Epidermal melanocyte (primary cell): ENCODE data around the gene RNF213.
"Not testable (repeated sequence)": the region's sequence is repeated elsewhere in the genome, so short reads cannot be mapped to it uniquely, and the experiment has no call there.

ENCODE experiments used
- DNase-seq: peaks from one replicate; pipeline ENCODE4 v3.0.0; 2011; ENCODE audit warnings: low spot score; ENCODE audit not compliant: insufficient read length

The RNF213 gene

GRCh38 chr17:80388175-80388574 lies 127.5 kb downstream of the RNF213 start:
- no peak for DNase-seq

DNA sequence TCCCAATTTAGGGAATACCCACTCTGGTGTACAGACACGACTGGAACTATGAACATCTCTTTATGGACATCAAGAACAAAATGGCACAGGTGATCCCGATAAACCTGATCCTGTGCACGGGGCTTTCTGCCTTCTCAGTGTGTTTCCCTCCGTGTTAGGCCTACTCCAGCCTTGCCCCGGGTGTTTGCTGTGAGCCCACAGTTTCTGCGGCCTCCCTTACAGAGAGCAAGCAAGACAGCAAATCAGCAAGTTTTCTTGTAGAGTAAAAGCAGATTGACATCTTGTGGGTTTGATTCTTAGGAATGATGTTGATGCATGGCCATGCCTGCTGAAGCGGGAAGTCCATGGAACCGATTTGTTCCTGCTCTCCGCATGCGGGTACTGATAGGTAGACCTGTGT lies 127.9 kb downstream of the RNF213 start:
- no peak for DNase-seq

DNA sequence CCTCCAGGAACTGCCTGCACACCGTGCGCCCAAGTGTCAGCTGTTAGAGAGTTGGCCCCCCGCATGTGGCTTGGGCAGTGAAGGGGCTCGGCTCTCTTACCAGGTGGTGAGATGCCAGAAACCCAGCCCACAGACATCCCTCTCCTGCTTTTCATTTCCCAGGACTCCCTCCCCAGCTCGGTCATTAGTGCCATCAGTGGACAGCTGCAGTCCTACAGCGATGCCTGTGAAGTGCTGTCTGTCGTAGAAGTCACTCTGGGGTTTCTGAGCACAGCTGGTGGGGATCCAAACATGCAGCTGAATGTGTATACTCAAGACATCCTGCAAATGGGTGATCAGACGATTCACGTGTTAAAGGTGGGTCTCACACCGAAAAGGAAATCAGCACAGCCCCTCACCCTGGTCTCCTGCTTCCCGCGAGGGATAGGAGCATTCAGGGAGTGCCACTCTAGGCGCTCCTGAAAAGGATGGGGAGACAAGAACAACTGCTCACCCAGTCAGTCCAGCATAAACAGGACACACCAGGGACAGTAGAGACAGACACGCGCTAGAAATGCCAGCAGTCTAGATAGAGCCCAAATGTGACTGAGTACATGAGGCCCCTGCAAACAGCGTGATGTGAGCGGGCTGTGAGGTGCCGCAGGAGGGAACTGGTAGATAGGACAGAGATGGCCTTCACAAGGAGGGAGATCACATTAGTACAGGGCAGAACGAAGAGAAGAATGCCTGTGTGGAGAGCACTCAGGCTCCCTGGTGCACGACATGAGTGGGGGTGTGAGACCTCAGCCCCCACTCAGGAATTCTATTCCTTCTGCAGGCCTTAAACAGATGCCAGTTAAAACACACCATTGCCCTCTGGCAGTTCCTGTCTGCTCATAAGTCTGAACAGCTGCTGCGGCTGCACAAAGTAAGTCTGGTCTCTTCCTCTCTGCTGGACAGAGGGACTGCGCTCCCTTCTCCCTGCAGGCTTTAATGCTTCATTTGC lies 128.7 kb downstream of the RNF213 start:
- DNase-seq, result no peak

- DNase-seq, result no peak
Observed at GRCh38 chr17:80393241-80393890, 132.7 kb downstream of the RNF213 start.

- no peak for DNase-seq
Observed at GRCh38 chr17:80393961-80394360, 133.3 kb downstream of the RNF213 start.

DNA sequence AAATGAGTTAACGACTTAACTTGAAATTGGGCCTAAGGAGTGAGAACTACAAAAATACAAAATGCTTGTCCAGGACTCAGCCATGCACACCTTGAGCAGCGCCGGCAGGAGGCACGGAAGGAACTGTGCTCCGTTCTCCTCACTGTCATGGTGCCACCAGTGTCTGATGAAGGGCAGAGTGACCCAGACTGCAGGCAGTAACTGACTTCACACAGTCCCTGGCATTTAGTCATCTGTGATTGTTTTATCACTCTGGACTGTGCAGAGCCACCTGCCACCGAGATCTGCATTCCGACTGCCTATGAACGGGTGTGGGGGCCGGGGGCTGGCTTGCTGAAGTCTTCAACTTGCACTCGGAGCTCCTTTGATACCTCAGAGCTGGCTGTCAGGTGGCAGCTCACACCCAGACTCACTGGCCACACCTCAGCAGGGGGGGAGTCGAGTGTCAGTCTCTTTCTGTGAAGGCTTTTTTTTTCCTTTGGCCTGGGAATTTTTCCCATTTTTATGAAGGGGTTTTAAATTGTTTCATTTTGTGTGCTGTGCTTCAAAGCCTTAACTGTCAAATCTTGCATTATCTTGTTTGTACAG lies 134.1 kb downstream of the RNF213 start:
- no peak for DNase-seq

DNA sequence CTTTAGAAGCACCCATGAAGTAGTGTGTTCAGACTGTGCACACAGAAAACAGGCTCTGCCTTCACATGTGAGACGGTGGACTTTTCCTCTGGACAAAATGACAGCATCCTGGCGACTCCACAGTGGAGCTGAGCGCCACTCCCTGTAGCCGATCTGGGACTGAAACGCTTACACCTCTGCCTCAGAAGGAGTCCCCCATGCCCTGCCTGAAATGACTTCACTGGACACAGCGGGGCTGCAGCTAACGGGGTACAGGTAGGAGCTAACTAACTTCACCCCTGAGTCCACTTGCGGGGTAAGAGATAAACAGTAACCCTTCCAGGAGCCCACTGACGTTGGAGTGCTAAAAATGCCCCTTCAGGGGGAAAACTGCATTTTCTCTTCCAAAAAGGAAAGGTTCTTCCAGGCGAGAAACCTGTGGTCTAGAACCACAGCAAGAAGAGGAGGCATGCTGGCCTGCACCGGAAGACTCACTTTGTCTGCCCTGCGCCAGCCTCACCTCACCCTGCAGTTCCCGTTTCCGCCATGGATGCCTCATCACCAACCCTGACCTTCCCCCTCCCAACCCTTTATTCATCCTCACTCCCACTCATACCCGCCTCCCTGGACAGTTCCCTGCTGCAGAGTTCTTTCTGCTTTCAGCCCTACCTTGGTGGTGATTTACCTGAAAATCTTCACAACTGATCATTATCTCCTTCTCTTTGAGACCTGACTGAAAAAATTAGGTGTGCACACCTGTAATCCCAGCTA lies 134.9 kb downstream of the RNF213 start:
- DNase-seq, result no peak

DNA sequence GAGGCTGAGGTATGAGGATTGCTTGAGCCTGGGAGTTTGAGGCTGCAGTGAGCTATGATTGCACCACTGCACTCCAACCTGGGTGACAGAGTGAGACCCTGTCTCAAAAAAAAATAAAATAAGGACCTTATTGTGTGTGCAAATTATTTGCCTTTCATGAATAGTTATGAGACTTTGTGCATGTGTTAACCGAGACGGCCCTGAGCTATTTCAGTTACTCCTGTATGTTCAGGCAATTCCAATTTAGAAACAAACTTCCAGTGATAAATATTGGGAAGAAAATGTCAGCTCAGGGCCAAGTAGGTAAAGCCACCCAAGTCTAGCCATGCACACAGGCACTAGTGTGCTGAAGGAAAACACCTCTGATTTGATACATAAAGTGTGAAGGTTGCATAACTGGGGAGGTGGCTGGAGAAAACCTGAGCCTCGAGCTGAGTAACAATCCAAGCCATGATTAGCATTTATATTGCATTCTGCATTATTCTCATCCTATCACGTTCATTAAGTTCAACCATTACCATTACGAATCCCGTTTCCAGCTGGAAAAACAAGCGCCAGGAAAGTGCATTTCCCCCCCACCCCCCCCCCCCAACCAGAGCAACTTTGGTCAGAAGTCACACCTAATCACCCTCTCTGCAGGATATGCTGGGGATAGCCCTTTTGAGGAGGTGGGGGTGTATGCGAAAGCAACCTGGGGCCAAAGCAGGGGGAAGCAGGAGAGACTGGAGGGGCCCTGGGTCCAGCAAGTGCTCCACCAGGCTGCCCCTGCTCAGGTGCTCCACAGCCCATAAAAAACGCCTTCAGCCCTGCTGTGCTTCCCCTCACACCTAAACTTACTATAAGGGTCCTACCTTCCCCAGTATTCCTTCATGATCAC lies 135.7 kb downstream of the RNF213 start:
- no peak for DNase-seq

DNA sequence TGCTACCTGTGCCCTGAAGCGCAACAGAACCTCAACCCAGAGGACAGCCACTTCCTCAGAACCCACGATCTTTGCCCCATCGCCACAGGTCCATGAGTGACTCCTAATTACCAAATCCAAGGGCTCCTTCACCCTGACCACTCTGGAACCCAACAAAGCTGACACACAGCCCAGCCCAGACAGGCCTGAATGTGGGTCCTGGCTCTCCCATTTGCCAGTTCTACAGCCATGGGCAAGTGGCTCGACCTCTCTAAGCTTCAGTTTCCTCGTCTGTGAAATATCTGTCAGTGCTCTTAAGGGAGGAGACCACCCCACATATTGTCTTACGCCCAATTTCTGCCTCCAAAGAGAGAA lies 136.4 kb downstream of the RNF213 start:
- no peak for DNase-seq

DNA sequence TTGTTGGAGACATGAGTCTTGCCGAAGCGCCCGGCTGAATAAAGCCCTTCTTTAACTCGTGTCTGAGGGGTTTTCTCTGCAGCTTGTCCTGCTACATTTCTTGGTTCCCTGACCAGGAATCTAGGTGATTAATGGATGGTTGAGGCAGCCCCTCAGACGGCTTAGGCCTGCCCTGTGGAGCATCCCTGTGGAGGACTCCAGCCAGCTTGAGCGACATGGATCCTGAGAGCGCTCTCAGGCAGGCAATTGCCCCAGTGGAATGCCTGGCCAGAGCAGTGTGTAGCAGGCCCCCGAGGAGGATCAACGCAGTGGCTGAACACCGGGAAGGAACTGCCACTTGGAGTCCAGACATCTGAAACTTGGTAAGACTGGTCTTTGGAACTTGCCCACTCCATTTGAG lies 137.0 kb downstream of the RNF213 start:
- DNase-seq, result no peak

- DNase-seq, result not testable (repeated sequence)
Observed at GRCh38 chr17:80401086-80401485, 140.4 kb downstream of the RNF213 start.

DNA sequence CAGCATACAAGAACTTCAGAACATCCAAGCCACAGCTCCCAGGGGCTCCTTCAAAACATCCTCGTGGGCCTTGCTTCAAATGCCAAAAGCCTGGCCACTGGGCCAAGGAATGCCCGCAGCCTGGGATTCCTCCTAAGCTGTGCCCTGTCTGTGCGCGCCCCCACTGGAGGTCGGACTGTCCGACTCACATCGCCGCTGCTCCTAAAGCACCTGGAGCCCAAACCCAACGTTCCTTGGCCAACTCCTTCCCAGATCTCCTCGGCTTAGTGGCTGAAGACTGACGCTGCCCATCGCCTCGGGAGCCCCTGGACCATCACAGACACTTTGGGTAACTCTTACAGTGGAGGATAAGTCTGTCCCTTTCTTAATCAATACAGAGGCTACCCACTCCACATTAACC lies 141.4 kb downstream of the RNF213 start:
- DNase-seq, result not testable (repeated sequence)

DNA sequence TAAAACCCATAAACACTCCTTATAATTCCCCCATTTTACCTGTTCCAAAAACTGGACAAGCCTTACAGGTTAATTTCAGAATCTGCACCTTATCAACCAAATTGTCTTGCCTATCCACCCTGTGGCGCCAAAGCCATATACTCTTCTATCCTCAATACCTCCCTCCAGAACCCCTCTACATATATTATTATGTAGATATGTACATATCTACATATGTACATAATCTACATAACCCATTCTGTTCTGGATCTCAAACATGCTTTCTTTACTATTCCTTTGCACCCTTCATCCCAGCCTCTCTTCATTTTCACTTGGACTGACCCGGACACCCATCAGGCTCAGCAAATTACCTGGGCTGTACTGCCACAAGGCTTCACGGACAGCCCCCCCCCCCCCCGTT lies 142.3 kb downstream of the RNF213 start:
- no peak for DNase-seq

DNA sequence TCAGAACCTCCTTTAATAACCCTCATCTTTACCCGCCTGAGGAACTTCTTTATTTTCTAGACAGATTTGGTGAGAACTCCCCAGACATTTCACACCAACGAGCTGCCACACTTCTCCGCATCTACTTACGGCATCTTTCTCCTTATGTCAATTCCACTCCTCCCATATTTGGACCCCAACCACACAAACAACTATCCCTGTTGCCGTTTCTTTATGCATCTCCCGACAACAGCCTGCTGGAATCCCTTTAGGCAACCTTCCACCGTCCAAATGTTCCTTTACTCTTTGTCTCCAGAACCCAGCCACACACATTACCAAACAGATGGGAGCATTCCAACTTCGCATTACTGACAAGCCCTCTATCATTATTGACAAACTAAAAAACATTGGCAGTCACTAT lies 145.5 kb downstream of the RNF213 start:
- no peak for DNase-seq

DNA sequence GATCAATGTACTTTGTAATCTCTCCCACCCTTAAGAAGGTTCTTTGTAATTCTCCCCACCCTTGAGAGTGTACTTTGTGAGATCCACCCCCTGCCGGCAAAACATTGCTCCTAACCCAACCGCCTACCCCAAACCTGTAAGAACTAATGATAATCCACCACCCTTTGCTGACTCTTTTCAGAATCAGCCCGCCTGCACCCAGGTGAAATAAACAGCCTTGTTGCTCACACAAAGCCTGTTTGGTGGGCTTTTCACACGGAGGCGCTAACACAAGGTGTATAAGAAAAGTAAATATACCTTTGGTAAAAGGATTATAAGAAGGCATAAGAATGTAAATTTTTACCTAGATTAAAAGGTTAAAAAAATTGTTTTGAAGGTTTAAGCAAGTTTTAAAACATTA lies 147.3 kb downstream of the RNF213 start:
- DNase-seq, result not testable (repeated sequence)

GRCh38 chr17:80408872-80409271 lies 148.2 kb downstream of the RNF213 start:
- DNase-seq, result no peak

- DNase-seq, result no peak
Observed at GRCh38 chr17:80409626-80410025, 149.0 kb downstream of the RNF213 start.

DNA sequence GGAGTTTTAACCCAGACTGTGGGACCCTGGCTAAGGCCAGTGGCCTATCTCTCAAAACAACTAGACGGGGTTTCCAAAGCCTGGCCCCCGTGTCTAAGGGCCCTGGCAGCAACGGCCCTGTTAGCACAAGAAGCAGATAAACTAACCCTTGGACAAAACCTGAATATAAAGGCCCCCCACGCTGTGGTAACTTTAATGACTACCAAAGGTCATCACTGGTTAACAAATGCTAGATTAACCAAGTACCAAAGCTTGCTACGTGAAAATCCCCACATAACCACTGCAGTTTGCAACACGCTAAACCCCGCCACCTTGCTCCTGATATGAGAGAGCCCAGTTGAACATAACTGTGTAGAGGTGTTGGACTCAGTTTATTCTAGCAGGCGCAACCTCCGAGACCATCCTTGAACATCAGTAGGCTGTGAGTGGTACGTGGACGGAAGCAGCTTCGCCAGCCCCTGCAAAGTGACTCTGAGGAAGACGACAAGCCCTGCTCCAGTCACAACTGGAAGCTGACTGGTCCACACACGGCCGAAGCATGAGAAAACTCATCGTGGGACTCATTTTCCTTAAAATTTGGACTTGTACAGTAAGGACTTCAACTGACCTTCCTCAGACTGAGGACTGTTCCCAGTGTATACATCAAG lies 149.9 kb downstream of the RNF213 start:
- not testable (repeated sequence) for DNase-seq

DNA sequence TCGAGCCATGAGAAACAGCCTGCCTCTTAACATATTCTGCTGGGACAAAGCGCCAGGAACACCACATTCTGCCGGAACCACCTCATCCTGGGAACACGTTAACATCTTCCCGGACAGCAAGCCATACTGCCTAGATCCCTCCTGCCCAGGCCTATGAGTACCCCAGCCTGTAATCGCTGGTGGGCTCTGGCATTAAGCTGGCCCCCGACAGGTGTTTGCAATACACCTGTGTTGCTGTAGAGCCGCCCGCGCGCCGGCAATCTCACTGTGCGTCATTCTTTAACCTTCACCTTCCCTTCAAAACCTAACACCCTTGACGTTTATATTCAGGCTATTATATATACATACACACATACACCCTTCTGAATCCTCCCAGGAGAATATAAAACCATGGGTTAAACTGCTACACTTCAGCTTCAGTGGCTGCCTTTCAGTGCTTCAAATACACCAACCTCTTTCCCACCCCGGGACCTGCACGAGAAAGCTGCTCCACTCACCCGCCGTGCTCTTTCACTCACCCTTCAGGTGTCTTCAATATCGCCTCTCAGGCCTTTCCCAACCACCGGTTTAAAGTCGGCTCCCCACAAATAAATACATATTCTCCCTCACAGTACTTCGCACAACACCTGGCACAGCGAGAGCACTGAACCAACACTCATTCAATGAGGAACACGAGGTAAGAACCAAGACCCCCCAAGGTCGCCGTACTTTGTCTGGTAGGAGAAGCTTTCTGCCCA lies 153.3 kb downstream of the RNF213 start:
- DNase-seq, result no peak

DNA sequence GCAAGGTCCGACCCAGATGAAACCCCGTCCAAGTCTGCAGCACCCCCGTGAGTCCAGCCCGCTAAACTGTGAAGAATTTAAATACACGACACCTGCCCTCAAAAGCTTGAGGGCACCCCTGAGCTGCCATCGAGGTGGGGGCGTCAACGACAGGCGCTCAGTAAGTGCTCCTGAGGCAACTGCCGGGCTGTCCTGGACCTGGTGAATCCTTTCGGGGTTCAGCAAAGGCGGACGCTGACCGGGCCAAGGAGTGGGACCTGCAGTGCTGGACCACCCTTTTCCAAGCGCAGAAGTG lies 153.8 kb downstream of the RNF213 start:
- no peak for DNase-seq
